Measurements from ENCODE around the gene GPC3. TPM values are rescaled to one million over a fixed set of nuclear protein-coding genes. Genes with fewer than 3 reads are reported as not detected.
"Not testable (repeated sequence)": the region's sequence is repeated elsewhere in the genome, so short reads cannot be mapped to it uniquely, and the experiment has no call there.

GPC3 gene
- total RNA-seq, 1 donor from 2014 or later: not detected

DNA sequence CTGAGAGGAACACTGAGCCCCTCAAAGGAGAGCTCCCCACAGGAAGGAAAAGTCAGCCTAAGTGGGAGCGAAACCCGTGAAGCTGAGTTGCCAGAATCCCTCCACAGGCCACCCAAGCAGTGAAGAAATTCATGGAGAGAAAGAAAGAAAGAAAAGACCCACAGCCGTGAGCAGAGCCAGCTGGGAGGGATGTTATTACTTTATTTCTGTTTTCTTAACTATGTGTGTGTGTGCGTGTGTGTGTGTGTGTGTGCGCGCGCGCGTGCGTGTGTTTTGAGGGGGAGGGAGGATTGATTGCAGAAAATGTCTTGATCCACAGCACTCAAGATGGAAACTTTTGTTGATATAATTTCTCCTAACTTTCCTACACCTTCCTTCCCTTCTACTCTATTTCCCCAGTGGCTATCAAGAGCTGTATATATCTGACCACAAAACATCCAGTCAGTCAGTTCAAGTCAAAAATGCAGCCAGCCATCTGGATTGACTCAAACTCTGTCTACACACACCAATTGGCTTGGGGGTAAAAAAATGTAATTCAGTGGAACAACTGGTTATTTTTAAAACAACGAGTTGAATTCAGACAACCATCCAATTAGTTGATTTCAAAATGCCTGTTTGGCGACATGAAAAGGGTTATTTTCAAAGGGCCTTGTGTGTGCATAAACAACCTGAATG is 13.8 kb upstream of the GPC3 start:
- DNase-seq (ENCODE audit: extremely low read depth, low read depth, low spot score): no peak

DNA sequence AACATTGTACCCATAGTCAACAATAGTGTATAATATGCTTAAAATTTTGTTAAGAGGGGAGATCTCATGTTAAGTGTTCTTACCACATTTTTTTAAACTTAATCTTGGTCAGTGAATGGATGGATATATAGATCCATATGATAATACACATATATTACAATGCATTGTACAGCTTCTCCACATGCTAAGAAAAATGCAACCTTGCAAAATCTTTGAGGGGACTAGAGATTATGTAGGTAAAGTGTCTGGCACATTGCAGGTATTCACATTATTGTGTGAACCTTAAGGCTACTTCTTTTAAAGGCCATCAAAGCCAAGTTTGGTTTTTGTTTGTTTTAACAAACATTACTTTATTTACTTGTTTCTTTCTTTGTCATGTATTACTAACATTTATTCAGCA is 10.4 kb upstream of the GPC3 start:
- no peak for DNase-seq (ENCODE audit: extremely low read depth, low read depth, low spot score)

DNA sequence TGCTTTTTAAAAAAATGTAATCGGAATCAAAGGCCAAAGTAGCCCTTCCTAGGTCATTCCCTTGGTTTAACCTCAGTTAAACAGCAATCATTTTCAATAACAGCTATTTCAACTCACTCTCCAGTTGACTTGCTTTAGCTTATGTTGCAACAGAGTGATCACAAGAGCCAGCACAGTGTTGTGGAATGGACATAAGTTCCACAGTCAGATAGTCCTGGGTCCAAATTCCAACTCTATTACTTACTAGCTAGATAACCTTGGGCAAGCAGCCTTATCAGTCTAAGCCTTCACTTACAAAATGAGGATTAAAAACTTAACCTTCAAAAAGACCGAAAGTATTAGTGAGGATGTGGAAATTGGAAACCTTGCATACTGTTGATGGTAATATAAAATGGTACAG is 9.2 kb upstream of the GPC3 start:
- DNase-seq (ENCODE audit: extremely low read depth, low read depth, low spot score): no peak

DNA sequence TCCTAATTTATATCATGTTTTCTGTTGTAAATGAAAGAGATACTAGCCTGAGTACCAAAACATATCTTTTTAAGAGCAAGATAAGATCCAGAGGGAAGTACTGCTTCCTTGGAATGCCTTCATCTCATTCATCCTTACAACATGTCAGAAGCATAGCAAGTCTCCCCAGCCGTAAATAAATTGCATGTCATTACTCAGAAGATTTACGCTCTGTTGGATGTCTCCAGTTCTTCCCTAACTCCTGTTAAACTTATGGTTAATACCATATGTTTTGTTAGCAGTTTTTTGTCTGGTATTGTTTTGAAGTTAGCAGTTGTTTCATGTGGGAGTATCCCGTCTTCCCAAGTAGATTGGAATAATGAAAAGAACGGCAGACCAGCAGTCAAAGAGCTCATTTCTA is 7.5 kb upstream of the GPC3 start:
- no peak for DNase-seq (ENCODE audit: extremely low read depth, low read depth, low spot score)

DNA sequence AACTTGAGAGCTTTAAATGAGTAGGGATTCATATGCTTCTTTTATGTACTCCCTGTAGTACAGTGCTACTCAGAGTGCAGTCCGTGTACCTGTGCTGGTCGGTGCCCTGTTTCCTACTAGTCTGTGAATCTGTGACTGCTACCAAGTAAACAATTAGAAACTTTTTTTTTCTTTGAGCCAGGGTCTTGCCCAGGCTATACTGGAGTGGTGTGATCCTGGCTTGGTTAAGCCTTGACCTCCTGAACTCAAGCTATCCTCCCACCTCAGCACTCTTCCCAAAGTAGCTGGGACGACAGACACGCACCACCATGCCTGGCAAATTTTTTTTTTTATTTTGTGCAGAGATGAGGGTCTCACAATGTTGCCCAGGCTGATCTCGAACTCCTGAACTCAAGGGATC is 6.4 kb upstream of the GPC3 start:
- no peak for DNase-seq (ENCODE audit: extremely low read depth, low read depth, low spot score)

DNA sequence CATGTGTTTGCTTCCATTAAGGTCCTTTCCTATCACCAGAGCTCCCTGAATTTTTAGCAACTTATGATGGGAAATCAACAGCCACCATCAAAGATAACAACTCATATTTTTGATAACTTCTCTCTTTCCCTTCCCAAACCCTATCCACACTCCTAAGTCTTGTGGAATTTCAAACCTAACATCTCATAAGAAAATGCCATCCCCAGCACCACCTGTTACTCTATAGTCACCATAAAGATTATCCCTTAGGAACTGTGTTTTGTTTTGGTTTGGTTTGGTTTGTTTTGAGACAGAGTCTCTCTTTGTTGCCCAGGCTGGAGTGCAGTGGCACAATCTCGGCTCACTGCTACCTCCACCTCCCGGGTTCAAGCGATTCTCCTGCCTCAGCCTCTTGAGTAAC is 5.7 kb upstream of the GPC3 start:
- DNase-seq (ENCODE audit: extremely low read depth, low read depth, low spot score): not testable (repeated sequence)

DNA sequence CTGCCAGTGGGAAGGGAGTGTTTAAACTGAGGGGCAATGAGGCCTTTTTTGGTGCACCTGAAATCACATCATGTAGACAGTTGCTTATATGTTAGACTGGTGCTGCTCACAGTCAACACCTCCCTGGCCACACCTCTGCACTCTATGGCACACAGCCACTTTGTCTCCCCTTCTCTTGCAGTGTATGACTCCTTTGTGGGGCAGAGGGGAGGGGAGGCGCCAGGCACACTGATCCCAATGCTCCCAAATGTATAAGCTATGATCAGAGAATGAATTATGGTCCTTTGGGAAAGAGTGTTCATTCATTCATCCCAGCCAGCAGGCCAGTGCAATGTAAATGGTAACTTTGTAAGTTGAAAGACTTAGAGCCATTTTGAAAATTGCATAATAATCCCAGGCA is 4.6 kb upstream of the GPC3 start:
- DNase-seq (ENCODE audit: extremely low read depth, low read depth, low spot score): no peak

DNA sequence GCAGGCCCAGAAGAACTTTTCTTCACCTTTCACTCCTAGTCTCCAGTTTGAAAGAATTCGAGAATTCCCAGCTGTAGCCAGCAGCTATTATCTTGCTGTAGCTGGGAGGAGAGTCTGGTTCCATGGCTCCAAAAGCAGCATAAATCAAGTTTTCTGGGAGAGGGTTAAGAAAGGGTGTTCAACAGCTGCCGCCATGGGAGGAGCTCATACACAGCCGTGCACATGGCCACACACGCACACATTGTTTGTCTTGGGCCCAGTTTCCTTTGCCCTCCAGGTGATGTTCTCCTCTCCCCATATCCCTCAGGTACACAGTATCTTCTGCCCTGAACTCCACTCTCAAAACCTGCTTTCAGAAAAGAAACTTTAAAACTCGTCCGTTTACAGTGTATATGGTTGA is 4.1 kb upstream of the GPC3 start:
- no peak for DNase-seq (ENCODE audit: extremely low read depth, low read depth, low spot score)

DNA sequence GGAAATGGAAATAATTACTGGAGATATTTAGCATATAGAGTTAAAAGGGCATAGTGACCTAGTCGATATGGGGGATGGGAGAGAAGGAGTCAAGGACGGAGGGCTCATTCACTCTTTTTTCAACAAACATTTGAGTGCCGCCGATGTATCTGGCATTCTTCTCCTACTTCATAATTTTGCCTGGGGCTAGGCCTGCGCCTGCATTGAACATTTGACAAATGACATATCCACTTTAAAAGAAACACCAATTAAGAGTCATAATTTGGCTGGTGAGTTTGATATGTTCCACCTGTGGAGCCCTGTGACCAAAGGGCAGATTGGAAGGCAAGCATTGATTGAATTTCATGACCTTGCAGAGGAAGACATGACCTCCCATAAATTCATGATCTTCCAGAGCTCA is 2.6 kb upstream of the GPC3 start:
- DNase-seq (ENCODE audit: extremely low read depth, low read depth, low spot score): no peak

DNA sequence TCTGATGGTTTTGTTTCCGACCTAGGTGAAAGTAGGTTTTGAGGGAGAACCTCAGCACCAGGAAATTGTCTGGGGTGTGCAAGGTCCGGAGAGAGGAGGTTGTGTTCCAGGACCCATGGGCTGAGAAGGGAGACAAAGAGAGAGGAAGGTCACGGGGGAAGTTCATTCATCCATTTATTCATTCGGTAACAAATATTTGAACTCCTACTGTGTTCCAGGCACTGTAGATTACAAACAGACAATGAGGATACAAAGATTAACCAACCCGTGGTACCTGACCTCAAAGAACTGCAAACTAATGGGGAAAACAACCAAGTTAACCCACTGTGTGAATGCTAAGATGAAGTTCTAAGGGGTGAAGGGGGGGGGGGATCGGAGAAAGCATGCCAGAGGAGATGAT is 1.8 kb upstream of the GPC3 start:
- DNase-seq (ENCODE audit: extremely low read depth, low read depth, low spot score): no peak

DNA sequence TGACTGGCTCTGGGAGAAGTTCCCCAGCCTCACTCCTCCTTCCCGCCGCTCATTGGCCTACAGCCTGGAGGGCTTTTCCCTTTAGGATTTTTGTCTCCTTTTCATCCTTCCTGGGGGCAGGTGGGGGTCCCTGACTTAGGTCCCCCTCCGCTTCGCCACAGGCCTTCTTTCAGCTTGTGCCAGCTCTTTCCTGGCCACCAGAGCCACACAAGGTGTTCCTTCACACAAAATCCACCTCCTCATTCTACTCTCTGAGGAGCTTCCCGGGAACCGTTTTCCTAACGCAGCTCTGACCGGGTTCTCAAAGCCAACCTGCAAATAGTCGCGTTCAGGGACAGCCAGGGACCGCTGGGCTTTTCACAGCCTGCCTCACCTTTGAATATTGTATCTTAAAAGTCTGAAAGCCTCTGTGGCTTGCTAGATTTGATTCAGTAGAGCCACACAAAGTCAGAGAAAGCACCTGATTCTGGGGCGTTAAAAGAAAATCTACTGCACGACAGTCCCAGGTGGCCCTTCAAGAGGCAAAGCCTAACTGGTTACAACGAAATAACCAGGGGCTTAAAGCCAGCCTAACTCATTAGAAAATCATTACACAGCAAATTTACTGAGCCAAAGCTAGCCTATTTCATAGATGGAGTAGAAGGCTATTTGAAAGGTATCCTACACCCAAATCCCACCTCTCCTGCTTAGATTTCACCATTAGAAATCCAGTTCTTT is 731 bp upstream of the GPC3 start:
- no peak for DNase-seq (ENCODE audit: extremely low read depth, low read depth, low spot score)

DNA sequence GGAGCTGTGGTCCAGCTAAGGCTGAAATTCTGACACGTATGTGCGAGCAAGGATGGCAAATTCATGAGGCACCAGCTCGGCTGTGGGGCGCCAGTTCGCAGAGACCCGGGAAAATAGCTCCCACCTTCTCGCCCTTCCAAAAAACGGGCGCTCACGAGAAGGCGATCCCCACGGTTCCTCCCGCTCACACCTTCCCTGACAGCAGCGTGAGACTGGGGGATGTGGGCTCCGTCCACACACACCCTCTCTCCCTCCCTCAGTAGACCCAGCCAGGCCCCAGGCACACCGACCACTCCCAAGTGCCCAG is 584 bp downstream of the GPC3 start:
- no peak for DNase-seq (ENCODE audit: extremely low read depth, low read depth, low spot score)

DNA sequence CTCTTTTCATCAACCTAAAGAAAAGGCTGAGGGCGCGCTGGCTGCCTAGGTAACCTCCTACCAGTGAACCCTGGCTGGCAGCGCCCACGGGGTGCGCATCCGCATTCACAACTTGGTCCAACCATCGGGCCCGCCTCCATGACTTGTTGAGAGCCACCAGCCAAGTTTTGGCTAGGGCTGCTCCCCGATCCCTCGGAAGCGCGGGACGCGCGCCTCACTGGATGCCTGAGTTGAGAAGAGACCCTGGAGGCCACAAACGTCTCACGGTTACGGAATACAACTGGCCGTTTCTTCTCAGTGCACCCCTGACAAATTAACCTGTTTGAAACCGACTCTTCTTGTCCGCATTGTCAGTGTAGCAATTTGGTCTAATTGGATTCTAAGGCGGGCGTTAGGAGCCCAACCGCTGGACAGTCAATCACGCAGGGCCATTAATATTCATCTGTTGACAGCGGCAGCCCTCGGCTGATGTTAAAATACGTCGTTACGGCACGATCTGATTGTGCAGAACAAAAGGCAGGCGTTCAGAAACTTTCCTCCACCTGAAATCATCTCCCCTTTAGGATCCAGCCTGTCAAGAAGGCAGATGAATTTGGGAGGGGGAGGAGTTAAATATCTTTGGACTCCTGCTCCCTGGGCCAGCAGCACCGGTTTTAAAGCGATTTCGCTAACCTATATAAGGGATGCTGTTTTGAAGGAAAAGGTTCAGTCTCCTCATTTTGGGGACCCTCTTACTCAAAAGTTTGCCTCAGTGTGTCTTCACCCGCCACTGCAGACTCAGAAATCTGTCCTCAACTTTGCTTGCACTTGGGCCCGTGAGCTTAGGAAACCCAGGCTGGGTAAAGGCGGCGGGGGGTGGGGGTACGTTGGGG is 1.2 kb downstream of the GPC3 start:
- DNase-seq (ENCODE audit: extremely low read depth, low read depth, low spot score): no peak

DNA sequence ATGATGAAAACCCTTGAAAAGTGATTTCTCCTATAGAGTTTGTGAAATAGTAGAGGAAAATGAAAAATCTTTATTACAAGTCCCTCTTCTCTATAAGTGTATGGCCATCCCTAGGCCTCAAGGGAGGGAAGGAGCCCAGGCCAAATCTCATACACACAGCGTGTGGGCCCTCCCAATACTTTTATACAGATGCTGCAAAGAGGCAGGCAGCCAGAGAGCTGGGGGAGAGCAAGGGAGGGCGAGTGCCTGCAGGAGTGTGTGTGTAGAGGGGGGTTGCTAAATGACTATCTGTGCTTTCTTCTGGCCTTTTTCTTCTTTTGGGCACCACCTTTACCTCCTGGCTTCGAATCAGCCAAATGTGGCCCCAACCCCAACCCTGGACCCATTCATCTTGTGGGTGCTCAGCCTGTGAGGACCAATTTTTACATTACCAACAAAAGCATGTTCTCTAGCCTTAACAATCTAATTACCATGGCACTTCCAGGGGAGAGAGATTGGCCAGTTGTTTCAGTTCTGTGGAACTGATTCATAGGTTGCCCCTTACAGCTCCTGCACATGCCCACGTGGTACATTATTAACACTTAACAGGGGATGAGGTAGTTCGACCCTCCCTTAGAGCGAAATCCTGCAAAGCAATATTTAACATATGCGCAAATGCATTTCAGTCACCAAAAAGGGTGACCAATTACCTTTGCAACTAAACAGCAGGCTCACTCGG is 2.0 kb downstream of the GPC3 start:
- no peak for DNase-seq (ENCODE audit: extremely low read depth, low read depth, low spot score)

DNA sequence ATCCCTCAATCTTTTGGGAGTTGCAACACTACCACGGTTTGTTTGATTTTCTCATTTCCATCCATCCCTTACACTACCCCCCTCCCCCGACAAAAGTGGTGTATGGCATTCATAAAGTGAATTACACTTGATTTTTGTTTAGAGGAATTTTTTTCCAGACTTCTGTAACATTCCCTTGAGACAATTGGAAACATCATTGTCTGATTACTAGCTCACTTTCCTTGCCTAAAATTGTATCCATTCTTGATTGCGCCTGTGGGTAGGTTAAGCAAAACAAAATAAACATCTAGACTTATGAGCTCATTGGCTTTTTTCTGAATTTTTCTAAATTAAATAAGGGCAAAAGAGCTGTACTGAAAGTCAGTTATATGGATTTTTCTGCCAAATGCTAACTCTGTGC is 3.5 kb downstream of the GPC3 start:
- DNase-seq (ENCODE audit: extremely low read depth, low read depth, low spot score): no peak

DNA sequence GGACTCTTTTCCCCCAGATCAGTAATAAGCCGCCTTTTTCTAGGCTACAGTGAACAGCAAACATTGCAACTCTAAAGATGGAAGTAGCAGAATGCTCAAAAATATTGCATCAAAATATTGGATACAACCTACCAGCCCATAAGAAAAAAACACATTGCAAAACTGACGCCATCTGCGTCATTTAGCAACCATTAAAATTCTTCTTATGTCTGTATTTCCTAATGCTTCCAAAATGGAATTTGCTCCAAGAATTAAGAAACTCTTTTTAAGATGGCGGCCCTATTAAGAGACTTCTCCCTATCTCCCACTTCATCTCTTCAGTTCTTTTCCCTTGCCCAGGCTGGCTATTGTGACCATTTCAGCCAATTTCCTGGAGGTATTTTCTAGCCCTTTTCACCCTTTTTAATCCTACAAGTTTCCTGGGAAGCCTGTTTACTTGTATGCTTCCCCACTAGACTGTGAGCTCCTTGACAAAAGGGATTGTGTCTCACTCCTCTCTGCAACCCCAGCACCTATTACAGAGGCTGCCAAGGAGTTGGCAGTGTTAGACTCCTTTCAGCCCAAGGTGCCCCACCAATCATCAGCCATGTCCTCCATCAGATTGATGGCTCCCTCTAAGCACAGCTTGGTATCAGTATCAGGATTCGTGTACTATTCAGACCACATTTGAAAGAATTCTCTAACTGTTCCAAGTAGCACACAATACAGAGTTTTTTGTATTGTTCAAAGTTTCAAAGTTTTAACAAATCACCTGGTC is 4.4 kb downstream of the GPC3 start:
- DNase-seq (ENCODE audit: extremely low read depth, low read depth, low spot score): no peak

DNA sequence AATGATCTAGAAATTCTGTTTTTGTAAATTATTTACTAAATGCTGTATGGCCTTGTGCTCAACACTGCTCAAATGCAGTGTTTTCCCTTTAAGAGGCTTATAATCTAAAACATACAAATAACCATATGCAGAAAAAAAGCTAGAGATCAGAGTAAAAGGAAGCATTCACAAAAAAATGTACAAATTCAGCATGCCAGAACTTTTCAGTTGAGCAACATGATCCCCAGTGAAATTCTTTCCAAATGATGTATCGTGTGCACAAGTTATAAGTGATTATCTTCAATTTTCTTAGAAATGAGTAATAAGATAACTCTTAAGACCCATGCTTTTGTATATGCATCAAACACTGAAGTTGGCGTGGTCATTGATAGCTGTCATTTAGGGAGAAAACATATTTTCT is 5.0 kb downstream of the GPC3 start:
- DNase-seq (ENCODE audit: extremely low read depth, low read depth, low spot score): no peak

DNA sequence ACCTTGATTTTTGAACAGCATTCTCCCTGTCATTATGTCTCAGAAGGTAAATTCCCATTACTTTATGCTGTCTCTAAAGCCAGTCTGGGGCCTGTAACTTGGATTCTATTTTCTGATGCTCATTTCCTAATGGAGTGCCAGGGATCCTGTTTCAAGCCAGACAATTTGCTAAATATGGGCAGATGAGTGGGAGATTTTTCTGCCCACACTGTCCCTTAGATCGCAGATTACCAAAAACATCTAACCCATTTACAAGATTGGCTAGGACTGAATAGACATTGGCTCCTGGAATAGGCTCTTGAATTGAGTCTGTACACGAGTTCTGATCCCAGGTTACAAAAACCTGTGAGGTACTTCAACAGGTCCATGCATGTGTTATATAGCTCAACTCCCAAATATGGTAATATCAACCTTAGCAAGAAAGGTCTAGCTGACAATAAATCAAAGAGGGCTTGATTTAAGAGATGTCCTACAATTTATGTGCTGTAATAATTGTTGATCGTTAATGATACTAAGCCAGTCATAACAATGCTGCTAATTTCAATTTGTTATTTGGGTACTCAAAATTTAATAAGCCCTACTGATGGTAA is 5.7 kb downstream of the GPC3 start:
- no peak for DNase-seq (ENCODE audit: extremely low read depth, low read depth, low spot score)

DNA sequence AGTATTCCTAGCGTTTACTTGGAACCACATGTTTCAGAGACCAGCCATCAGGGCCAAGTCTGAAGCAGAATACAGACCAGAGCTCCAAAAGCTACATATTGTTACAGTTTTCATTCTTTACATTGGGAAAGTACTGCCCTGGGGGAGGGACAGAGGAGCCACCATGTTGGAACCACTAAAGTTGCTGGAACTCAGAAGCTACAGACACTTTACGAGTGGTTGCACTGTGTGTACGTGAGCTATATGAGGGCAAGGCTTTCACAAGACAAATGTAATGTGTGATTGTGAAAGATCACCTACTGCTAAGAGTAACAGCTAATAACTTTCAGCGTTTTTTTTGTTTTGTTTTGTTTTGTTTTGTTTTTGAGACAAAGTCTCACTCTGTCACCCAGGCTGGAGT is 11.7 kb downstream of the GPC3 start:
- DNase-seq (ENCODE audit: extremely low read depth, low read depth, low spot score): no peak

DNA sequence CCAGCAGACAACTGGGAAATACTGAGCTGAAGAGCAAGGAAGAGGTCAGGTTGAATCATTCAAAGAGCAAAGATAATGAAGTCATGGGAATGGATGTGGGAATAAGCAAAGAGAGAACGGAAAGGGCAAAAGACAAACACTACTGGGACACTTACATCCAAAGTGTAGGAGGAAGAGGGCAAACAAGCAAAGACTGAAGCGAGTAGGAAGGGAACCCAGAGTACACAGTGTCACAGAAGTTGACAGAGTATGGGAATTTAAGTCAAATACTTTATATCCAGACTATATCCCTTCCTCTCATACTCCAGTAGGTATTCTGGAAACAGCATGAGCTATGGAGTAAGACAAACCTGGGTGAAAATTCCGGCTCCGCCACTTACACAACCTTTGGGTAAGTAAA is 12.5 kb downstream of the GPC3 start:
- no peak for DNase-seq (ENCODE audit: extremely low read depth, low read depth, low spot score)

Data from glomerular endothelial cell (primary cell).